ENCODE data around the gene CNTN6. TPM values are rescaled to one million over a fixed set of nuclear protein-coding genes. Genes with fewer than 3 reads are reported as not detected.

CNTN6 gene
- total and polyA plus RNA-seq, 2 of the 4 experiments (the other 2 are of a cell fraction): not detected

- Histone ChIP-seq H4K20me1 (ENCODE audit: insufficient read depth, low read length) (no peaks in the 10 kb centered on the region), H2BK20ac (ENCODE audit: low read depth, low read length) (no peak overlapping the region), H3K4ac (ENCODE audit: low read depth, low read length) (no peak overlapping the region), H4K5ac (ENCODE audit: low read depth, low read length) (no peak overlapping the region), H2AK9ac (replicated peaks; ENCODE audit: low read depth, low read length, poor library complexity) (no peak overlapping the region), H3K4me1 (ENCODE audit: control insufficient read depth, insufficient read depth, low read length) (no peaks in the 10 kb centered on the region), H3K36me3 (ENCODE audit: control insufficient read depth, insufficient read depth, low read length) (no peaks in the 10 kb centered on the region), H3K9me1 (ENCODE audit: insufficient read depth, low read length) (no peaks in the 10 kb centered on the region), H2BK15ac (ENCODE audit: low read depth, low read length) (no peak overlapping the region), H4K91ac (ENCODE audit: insufficient read depth, low read depth, low read length) (no peak overlapping the region), H2BK120ac (ENCODE audit: low read depth, low read length) (no peak overlapping the region), H3K56ac (ENCODE audit: extremely low read depth, insufficient read depth, low read length) (no peak overlapping the region), H2BK5ac (ENCODE audit: low read depth, low read length, poor library complexity, severe bottlenecking) (no peak overlapping the region), H3K23ac (ENCODE audit: low read depth, low read length) (no peak overlapping the region), H3K18ac (ENCODE audit: low read depth, low read length) (no peak overlapping the region), H3K9ac (ENCODE audit: low read depth, low read length) (no peak overlapping the region), H3K4me2 (ENCODE audit: low read depth, low read length) (no peak overlapping the region), H2AK5ac (ENCODE audit: low read depth, low read length) (no peak overlapping the region), H3K27me3 (ENCODE audit: control insufficient read depth, insufficient read depth, low read length) (no peaks in the 10 kb centered on the region), H4K8ac (ENCODE audit: low read depth in 2 of 2, low read length in 2 of 2) (no peak overlapping the region), H3K27ac (ENCODE audit: insufficient read depth, low read length) (no peak overlapping the region), H3K9me3 (ENCODE audit: control insufficient read depth, insufficient read depth, low read length) (no peaks in the 10 kb centered on the region), H2AFZ (replicated peaks; ENCODE audit: low read length, poor library complexity) (no peak overlapping the region), H3K4me3 (ENCODE audit: insufficient read depth, low read depth, low read length) (no peak overlapping the region), H3K79me1 (ENCODE audit: low read depth in 1 of 2, low read length in 2 of 2) (no peaks in the 10 kb centered on the region), H3K14ac (replicated peaks; ENCODE audit: low read depth, low read length) (no peak overlapping the region)
- ChIA-PET POLR2A (ENCODE audit: unreplicated experiment) (no interaction called here), CTCF (no interaction called here)
- intact Hi-C loops (cut with micrococcal nuclease) (no loop called here), in situ Hi-C loops (cut with MboI; ENCODE audit: low sequenced_read_pairs) (no loop called here), dilution Hi-C loops (cut with HindIII; ENCODE audit: low sequenced_read_pairs, unreplicated experiment) (no loop called here)
- WGBS, 2 experiments (ENCODE audit: extremely low coverage in 2 of 2, insufficient read length in 1 of 2): no CpG with 5 or more reads among the region's 6 CpGs
- DNase-seq: no peak
- BruUV-seq (replicated peaks): no TSS peak
- no peak for TF ChIP-seq MXI1 (IDR thresholded peaks at IDR 0.05; ENCODE audit: borderline replicate concordance, low read depth, low read length)
- TF ChIP-seq RAD21 (IDR thresholded peaks at IDR 0.05; ENCODE audit: low read length): no peak
- no peak for TF ChIP-seq FOS (IDR thresholded peaks at IDR 0.05; ENCODE audit: low read depth, low read length)
- TF ChIP-seq POLR2A (IDR thresholded peaks at IDR 0.05; ENCODE audit: low read depth, low read length): no peak
- TF ChIP-seq CTCF (conservative IDR thresholded peaks at IDR 0.05; ENCODE audit: low read depth, low read length): no peak
- TF ChIP-seq NFE2L2 (IDR thresholded peaks at IDR 0.05; ENCODE audit: low read depth, low read length): no peak
- no peak for TF ChIP-seq CHD1 (IDR thresholded peaks at IDR 0.05; ENCODE audit: low read depth, low read length)
- TF ChIP-seq RCOR1 (IDR thresholded peaks at IDR 0.05; ENCODE audit: insufficient replicate concordance, low read length): no peak
- TF ChIP-seq SMC3 (IDR thresholded peaks at IDR 0.05; ENCODE audit: low read depth, low read length): no peak
- no peak for TF ChIP-seq USF2 (IDR thresholded peaks at IDR 0.05; ENCODE audit: low read depth, low read length)
- TF ChIP-seq BHLHE40 (IDR thresholded peaks at IDR 0.05; ENCODE audit: low read depth, low read length): no peak
- no peak for TF ChIP-seq RFX5 (IDR thresholded peaks at IDR 0.05; ENCODE audit: low read depth, low read length)
- TF ChIP-seq CEBPB (IDR thresholded peaks at IDR 0.05; ENCODE audit: low read depth, low read length): no peak
- no peak for TF ChIP-seq ELK1 (IDR thresholded peaks at IDR 0.05; ENCODE audit: borderline replicate concordance, low read depth, low read length)
- no peak for TF ChIP-seq MAFK (IDR thresholded peaks at IDR 0.05; ENCODE audit: low read depth, low read length)
- no peak for TF ChIP-seq MAZ (IDR thresholded peaks at IDR 0.05; ENCODE audit: borderline replicate concordance, low read depth, low read length)
- ATAC-seq (ENCODE audit: low read depth): no peak
Measured at GRCh38 chr3:1103525-1103924, 10.7 kb downstream of the CNTN6 start.
